ENCODE results near the gene MEI1. TPM values are rescaled to one million over a fixed set of nuclear protein-coding genes. Genes with fewer than 3 reads are reported as not detected.

MEI1 gene
- total and polyA plus RNA-seq, 4 donors, result 0.33 to 1.3 (median 0.72) TPM

- DNase-seq (ENCODE audit: low spot score), result no peak
- H3K9me3 ChIP-seq (ENCODE audit: control insufficient read depth in 4 of 4, low read length in 3 of 4), result no peaks in the 10 kb centered on the region
- H3K27ac ChIP-seq (ENCODE audit: low read depth in 1 of 2, low read length in 2 of 2), result no peak overlapping the region
- H3K36me3 ChIP-seq (ENCODE audit: control insufficient read depth in 4 of 4, insufficient read depth in 3 of 4, low read depth in 1 of 4, low read length in 3 of 4), result peaks cover 0 to 3% (median 0%) of the 10 kb centered on the region in 4 donors
- H3K4me1 ChIP-seq (ENCODE audit: control insufficient read depth in 4 of 4, insufficient read depth in 4 of 4, low read length in 3 of 4), result peaks cover 0 to 12% (median 11%) of the 10 kb centered on the region in 4 donors
- no peaks in the 10 kb centered on the region for H3K27me3 ChIP-seq (ENCODE audit: control insufficient read depth in 4 of 4, insufficient read depth in 4 of 4, low read length in 3 of 4)
- no peak overlapping the region for H3K9ac ChIP-seq (ENCODE audit: low read depth in 1 of 2, low read length in 2 of 2)
- TF ChIP-seq TAF1 (conservative IDR thresholded peaks at IDR 0.05) (no peak), ZBTB33 (IDR thresholded peaks at IDR 0.05) (no peak), NR2F2 (IDR thresholded peaks at IDR 0.05) (no peak), SP1 (IDR thresholded peaks at IDR 0.05) (no peak), GABPA (IDR thresholded peaks at IDR 0.05 in 1 of 2, conservative IDR thresholded peaks at IDR 0.05 in 1 of 2) (no peak), FOXA2 (IDR thresholded peaks at IDR 0.05) (no peak), JUND (IDR thresholded peaks at IDR 0.05) (no peak), YY1 (IDR thresholded peaks at IDR 0.05) (no peak), RXRA (IDR thresholded peaks at IDR 0.05) (no peak), MAX (IDR thresholded peaks at IDR 0.05) (no peak), EGR1 (IDR thresholded peaks at IDR 0.05; ENCODE audit: low read depth in 2 of 2) (no peak), FOXA1 (IDR thresholded peaks at IDR 0.05) (no peak)
- TF ChIP-seq, protein P1, sequence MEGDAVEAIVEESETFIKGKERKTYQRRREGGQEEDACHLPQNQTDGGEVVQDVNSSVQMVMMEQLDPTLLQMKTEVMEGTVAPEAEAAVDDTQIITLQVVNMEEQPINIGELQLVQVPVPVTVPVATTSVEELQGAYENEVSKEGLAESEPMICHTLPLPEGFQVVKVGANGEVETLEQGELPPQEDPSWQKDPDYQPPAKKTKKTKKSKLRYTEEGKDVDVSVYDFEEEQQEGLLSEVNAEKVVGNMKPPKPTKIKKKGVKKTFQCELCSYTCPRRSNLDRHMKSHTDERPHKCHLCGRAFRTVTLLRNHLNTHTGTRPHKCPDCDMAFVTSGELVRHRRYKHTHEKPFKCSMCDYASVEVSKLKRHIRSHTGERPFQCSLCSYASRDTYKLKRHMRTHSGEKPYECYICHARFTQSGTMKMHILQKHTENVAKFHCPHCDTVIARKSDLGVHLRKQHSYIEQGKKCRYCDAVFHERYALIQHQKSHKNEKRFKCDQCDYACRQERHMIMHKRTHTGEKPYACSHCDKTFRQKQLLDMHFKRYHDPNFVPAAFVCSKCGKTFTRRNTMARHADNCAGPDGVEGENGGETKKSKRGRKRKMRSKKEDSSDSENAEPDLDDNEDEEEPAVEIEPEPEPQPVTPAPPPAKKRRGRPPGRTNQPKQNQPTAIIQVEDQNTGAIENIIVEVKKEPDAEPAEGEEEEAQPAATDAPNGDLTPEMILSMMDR (IDR thresholded peaks at IDR 0.05; ENCODE audit: low read depth, low read length, missing input control), result no peak
- TF ChIP-seq, protein P2, sequence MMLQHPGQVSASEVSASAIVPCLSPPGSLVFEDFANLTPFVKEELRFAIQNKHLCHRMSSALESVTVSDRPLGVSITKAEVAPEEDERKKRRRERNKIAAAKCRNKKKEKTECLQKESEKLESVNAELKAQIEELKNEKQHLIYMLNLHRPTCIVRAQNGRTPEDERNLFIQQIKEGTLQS (IDR thresholded peaks at IDR 0.05), result no peak
- no peak overlapping the region for H3K4me3 ChIP-seq (ENCODE audit: low read depth in 1 of 3, low read length in 3 of 3)
Measured at GRCh38 chr22:41805639-41806038, 106.3 kb downstream of the MEI1 start.

DNA sequence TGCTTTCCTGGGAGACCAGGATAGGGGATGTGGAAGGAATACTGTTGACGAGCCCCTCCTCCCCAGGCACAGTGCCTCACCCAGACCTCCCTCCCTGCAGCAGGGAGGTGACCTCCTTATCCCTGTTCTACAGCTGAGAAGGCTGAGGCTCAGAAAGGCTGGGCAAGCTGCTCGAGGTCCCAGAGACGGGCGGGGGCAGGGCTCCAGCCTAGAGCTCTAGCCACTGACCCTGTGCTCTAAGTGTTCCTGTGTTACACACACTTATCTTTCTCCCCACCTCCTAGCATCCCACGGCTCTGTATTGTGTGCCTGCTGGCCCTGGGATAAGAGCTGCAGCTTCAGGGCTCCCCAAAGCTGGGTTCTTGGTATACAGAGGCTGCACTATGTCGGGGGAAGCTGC, 109.1 kb downstream of the MEI1 start:
- Histone ChIP-seq H3K9ac (ENCODE audit: low read depth in 1 of 2, low read length in 2 of 2) (no peak overlapping the region), H3K4me1 (ENCODE audit: control insufficient read depth in 4 of 4, insufficient read depth in 4 of 4, low read length in 3 of 4) (no peaks in the 10 kb centered on the region), H3K36me3 (ENCODE audit: control insufficient read depth in 4 of 4, insufficient read depth in 3 of 4, low read depth in 1 of 4, low read length in 3 of 4) (peaks cover 0 to 3% (median 0%) of the 10 kb centered on the region in 4 donors), H3K27ac (ENCODE audit: low read depth in 1 of 2, low read length in 2 of 2) (no peak overlapping the region), H3K27me3 (ENCODE audit: control insufficient read depth in 4 of 4, insufficient read depth in 4 of 4, low read length in 3 of 4) (no peaks in the 10 kb centered on the region), H3K4me3 (ENCODE audit: low read depth in 1 of 3, low read length in 3 of 3) (no peak overlapping the region), H3K9me3 (ENCODE audit: control insufficient read depth in 4 of 4, low read length in 3 of 4) (no peaks in the 10 kb centered on the region)
- TF ChIP-seq TAF1 (conservative IDR thresholded peaks at IDR 0.05), result no peak
- no peak for TF ChIP-seq MAX (IDR thresholded peaks at IDR 0.05)
- TF ChIP-seq FOXA1 (IDR thresholded peaks at IDR 0.05), result no peak
- TF ChIP-seq ZBTB33 (IDR thresholded peaks at IDR 0.05), result no peak
- TF ChIP-seq, protein P1 (IDR thresholded peaks at IDR 0.05; ENCODE audit: low read depth, low read length, missing input control), result no peak
- TF ChIP-seq JUND (IDR thresholded peaks at IDR 0.05), result no peak
- TF ChIP-seq SP1 (IDR thresholded peaks at IDR 0.05), result no peak
- TF ChIP-seq HNF4A (conservative IDR thresholded peaks at IDR 0.05), result no peak
- no peak for TF ChIP-seq YY1 (IDR thresholded peaks at IDR 0.05)
- no peak for TF ChIP-seq RXRA (IDR thresholded peaks at IDR 0.05)
- TF ChIP-seq FOXA2 (IDR thresholded peaks at IDR 0.05), result no peak
- no peak for TF ChIP-seq EGR1 (IDR thresholded peaks at IDR 0.05; ENCODE audit: low read depth in 2 of 2)
- WGBS, result 93% methylated on average over 6 of the region's 6 CpGs
- DNase-seq (ENCODE audit: low spot score), result peak; percentile 75

All from liver (tissue), 9 donors.